ENCODE measurements around the gene NFE2L3.

DNA sequence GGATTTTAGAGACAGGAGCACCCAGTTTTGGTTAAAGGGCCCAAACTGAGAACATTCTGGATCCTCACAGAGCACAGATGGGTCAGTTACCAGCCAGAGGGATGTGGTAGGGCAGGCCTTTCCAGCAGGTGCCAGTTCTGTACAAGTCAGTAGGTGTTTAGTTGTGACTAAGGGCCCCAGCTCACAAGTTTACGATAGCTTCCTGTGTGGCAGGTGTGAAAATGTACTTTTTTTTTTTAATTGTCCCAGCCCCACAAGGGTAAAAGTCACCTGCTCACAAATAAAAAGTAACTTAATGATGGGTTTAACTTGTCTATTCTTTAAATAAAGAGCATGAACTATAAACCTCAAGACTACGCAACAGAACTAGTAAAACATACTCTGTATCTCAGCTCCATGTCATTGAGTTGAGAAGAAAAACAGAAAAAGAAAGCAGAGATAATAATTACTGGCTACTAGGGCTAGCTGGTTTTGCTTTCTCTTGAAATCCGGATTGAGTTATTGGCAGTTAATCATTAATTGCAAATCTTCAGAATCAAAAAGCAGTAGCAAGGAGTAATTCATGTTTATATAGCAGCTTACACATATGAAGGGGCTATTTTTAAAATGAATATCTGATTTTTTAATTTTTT lies 15.4 kb downstream of the NFE2L3 start:
- TF ChIP-seq TAF1 (IDR thresholded peaks at IDR 0.05; ENCODE audit: low read depth, low read length) (no peak), POLR2A (IDR thresholded peaks at IDR 0.05; ENCODE audit: control extremely low read depth in 1 of 2, low read depth in 2 of 2, low read length in 2 of 2) (no peak), TEAD4 (IDR thresholded peaks at IDR 0.05; ENCODE audit: low read depth, low read length) (no peak), RFX5 (IDR thresholded peaks at IDR 0.05; ENCODE audit: borderline replicate concordance, low read depth, low read length) (no peak), RAD21 (IDR thresholded peaks at IDR 0.05 in 1 of 2, conservative IDR thresholded peaks at IDR 0.05 in 1 of 2; ENCODE audit: low read depth in 2 of 2, low read length in 2 of 2) (no peak), POLR2AphosphoS5 (IDR thresholded peaks at IDR 0.05; ENCODE audit: low read depth, low read length) (no peak), SIN3A (conservative IDR thresholded peaks at IDR 0.05 in 1 of 2, IDR thresholded peaks at IDR 0.05 in 1 of 2; ENCODE audit: low read depth in 1 of 2, low read length in 2 of 2) (no peak), EZH2 (IDR thresholded peaks at IDR 0.05; ENCODE audit: low read depth, low read length, severe bottlenecking) (no peak), JUN (IDR thresholded peaks at IDR 0.05; ENCODE audit: low read depth, low read length) (no peak)
- TF ChIP-seq, protein P1, sequence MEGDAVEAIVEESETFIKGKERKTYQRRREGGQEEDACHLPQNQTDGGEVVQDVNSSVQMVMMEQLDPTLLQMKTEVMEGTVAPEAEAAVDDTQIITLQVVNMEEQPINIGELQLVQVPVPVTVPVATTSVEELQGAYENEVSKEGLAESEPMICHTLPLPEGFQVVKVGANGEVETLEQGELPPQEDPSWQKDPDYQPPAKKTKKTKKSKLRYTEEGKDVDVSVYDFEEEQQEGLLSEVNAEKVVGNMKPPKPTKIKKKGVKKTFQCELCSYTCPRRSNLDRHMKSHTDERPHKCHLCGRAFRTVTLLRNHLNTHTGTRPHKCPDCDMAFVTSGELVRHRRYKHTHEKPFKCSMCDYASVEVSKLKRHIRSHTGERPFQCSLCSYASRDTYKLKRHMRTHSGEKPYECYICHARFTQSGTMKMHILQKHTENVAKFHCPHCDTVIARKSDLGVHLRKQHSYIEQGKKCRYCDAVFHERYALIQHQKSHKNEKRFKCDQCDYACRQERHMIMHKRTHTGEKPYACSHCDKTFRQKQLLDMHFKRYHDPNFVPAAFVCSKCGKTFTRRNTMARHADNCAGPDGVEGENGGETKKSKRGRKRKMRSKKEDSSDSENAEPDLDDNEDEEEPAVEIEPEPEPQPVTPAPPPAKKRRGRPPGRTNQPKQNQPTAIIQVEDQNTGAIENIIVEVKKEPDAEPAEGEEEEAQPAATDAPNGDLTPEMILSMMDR (IDR thresholded peaks at IDR 0.05; ENCODE audit: control extremely low read depth in 1 of 3, insufficient read depth in 1 of 3, low read depth in 1 of 3, low read length in 3 of 3), result no peak
- TF ChIP-seq, protein P2, sequence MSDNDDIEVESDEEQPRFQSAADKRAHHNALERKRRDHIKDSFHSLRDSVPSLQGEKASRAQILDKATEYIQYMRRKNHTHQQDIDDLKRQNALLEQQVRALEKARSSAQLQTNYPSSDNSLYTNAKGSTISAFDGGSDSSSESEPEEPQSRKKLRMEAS (IDR thresholded peaks at IDR 0.05), result no peak
